HepG2 (cell line): ENCODE results near the gene NAV3.

Experiments used
- CTCF ChIP-seq: sonication (generic); formaldehyde crosslinking; IDR thresholded peaks from 2 replicates; pipeline ENCODE4 v1.5.0; 2020; ENCODE audit warnings: mild to moderate bottlenecking, missing genetic modification reagents, moderate library complexity
- POLR2AphosphoS5 ChIP-seq: IDR thresholded peaks from 2 replicates; pipeline ENCODE4 v1.6.1; 2012; ENCODE audit warnings: low read depth, low read length
- USF2 ChIP-seq, 2 experiments: sonication (generic) in 1 of 2; formaldehyde crosslinking in 1 of 2; IDR thresholded peaks; 2 replicates each; pipeline versions ENCODE4 v1.5.1 to v1.6.1; 2011 to 2020; ENCODE audit warnings: borderline replicate concordance in 1 of 2, low read depth in 1 of 2, low read length in 1 of 2, mild to moderate bottlenecking in 1 of 2, missing genetic modification reagents in 1 of 2, moderate library complexity in 1 of 2
- ZBTB7B ChIP-seq: sonication (generic); formaldehyde crosslinking; IDR thresholded peaks from 2 replicates; pipeline ENCODE4 v1.4.0; 2020; ENCODE audit warnings: missing genetic modification reagents
- ZGPAT ChIP-seq: IDR thresholded peaks from 2 replicates; pipeline ENCODE4 v1.6.1; 2016; ENCODE audit warnings: mild to moderate bottlenecking
- ZNF75D ChIP-seq: sonication (generic); formaldehyde crosslinking; IDR thresholded peaks from 2 replicates; pipeline ENCODE4 v1.8.1; 2023; ENCODE audit warnings: missing genetic modification reagents, mild to moderate bottlenecking, borderline replicate concordance

- TF ChIP-seq ZNF75D (CRISPR knock-in tag) (no peak), ZBTB7B (CRISPR knock-in tag) (no peak), ZGPAT (CRISPR knock-in tag) (no peak), POLR2AphosphoS5 (no peak), USF2 (IDR thresholded peaks at IDR 0.05; ENCODE audit: low read depth, low read length) (no peak), USF2 (CRISPR knock-in tag; IDR thresholded peaks at IDR 0.05; ENCODE audit: borderline replicate concordance) (no peak), CTCF (CRISPR knock-in tag) (no peak)
These were observed 414.3 kb downstream of the NAV3 start for GRCh38 chr12:78244916-78245507.
